Heart right ventricle (tissue), 16 donors: ENCODE data around the gene DNAJB14. TPM values are rescaled to one million over a fixed set of nuclear protein-coding genes. Genes with fewer than 3 reads are reported as not detected.

Experiments
- ATAC-seq, 8 donors: fragments of 200-7000 bp; cut with Tn5 transposase; one replicate each; pipeline ENCODE4 v1.9.1; 2020; ENCODE audit warnings: mild to moderate bottlenecking in 8 of 8, moderate library complexity in 8 of 8, moderate number of reproducible peaks in 1 of 8
- DNase-seq, 2 donors: peaks; one replicate each; pipeline ENCODE4 v3.0.0-alpha.2; 2020
- H3K27ac ChIP-seq, 10 donors: fragments of 200-600 bp; sonication (generic) in 2 of 10; one replicate each; pipeline versions ENCODE4 v1.5.0 to v1.8.0; 2020 to 2022; ENCODE audit warnings: mild to moderate bottlenecking in 3 of 10
- H3K27me3 ChIP-seq, 7 donors: fragments of 200-600 bp; one replicate each; pipeline ENCODE4 v1.8.0; 2021 to 2022; ENCODE audit warnings: mild to moderate bottlenecking in 2 of 7
- H3K36me3 ChIP-seq, 9 donors: fragments of 200-600 bp; sonication (generic) in 1 of 9; one replicate each; pipeline versions ENCODE4 v1.5.0 to v1.8.0; 2020 to 2022; ENCODE audit warnings: mild to moderate bottlenecking in 2 of 9
- H3K4me1 ChIP-seq, 9 donors: fragments of 200-600 bp; sonication (generic) in 1 of 9; one replicate each; pipeline versions ENCODE4 v1.5.0 to v1.8.0; 2020 to 2022; ENCODE audit warnings: mild to moderate bottlenecking in 4 of 9
- H3K4me3 ChIP-seq, 10 donors: fragments of 200-600 bp; sonication (generic) in 2 of 10; one replicate each; pipeline versions ENCODE4 v1.5.0 to v1.8.0; 2020 to 2022; ENCODE audit warnings: mild to moderate bottlenecking in 7 of 10, moderate library complexity in 2 of 10
- H3K9me3 ChIP-seq, 11 donors: fragments of 200-600 bp in 10 of 11; sonication (generic) in 2 of 11; one replicate each; pipeline versions ENCODE4 v1.5.0 to v1.8.0; 2013 to 2022; ENCODE audit warnings: mild to moderate bottlenecking in 2 of 11, control low read depth in 1 of 11, moderate library complexity in 1 of 11
- WGBS, 2 donors: extraction: QIAGEN DNeasy Blood & Tissue Kit; methylation state at CpG; one replicate each; pipeline ENCODE4 v1.1.7; 2013; ENCODE audit warnings: inconsistent platforms in 1 of 2; 5-methylcytosine and 5-hydroxymethylcytosine counted together
- intact Hi-C, 10 donors: fragments of 100-400 bp; cut with DNase I; formaldehyde crosslinking; loops; one replicate each; pipeline versions ENCODE4 v1.11.1 to v1.14.2; 2022
- polyA plus RNA-seq, 2 donors: library from polyadenylated mRNA; stranded (reverse); fragments of 200-250 nt; gene quantifications; one replicate each; pipeline ENCODE4 v1.2.3, GENCODE V29; 2013
- total RNA-seq, 10 donors: library from RNA; stranded (reverse); fragmentation: NEBNext Ultra II Directional in 3 of 10; extraction: Animal tissue kit (Norgen Biotek cat#: 25700) in 3 of 10; gene quantifications; one replicate each; pipeline versions ENCODE4 v1.2.1 to v1.2.4, GENCODE V29; 2021 to 2023
- TF ChIP-seq, protein P1 (sequence below), 9 donors: fragments of 200-600 bp; sonication (generic) in 2 of 9; IDR thresholded peaks; one replicate each; pipeline versions ENCODE4 v1.5.0 to v1.8.0; 2021 to 2022; ENCODE audit warnings: antibody characterized with exemption in 9 of 9, mild to moderate bottlenecking in 5 of 9, moderate library complexity in 1 of 9
- donor health status: Arrhythmogenic right ventricular cardiomyopathy.
- donor health status: ischemic (EF 13 %, LVEDD 7.1; RV severe dilation, severe dysfunction).
- donor health status: healthy with polysubstance abuse.
- donor health status: DM: no; HTN: yes; CAD: no.
- donor health status: DM: no; HTN: no; CAD: no.
- donor health status: ischemic (EF 25% LVEDD 6.9; RV normal size, moderate dysfunction).
- donor health status: ischemic (EF 25% LVEDD 5.7; RV mildly dilated, moderate dysfunction).
- donor health status: healthy.
- donor health status: DM: yes; HTN: yes; CAD: no.
- donor health status: Ischemic cardiomyopathy.
- donor health status: ischemic (EF 35%, LVEDD 5.7; RV mildly dilated, moderate dysfunction).
- donor health status: nonischemic (EF 11% LVEDD 7.7; RV severe dilation, severe dysfunction).
- donor health status: DM: yes; HTN: yes; CAD: no.
- donor health status: PGD.
- donor health status: ischemic (EF 29% LVEDD 5.4; RV normal size, mild dysfunction).
- donor health status: nonischemic (EF 23%, LVEDD 6.1; RV moderate dilation, normal function).

Gene DNAJB14
- total and polyA plus RNA-seq, 12 donors = 4.7 to 25.9 (median 19.6) TPM

DNA sequence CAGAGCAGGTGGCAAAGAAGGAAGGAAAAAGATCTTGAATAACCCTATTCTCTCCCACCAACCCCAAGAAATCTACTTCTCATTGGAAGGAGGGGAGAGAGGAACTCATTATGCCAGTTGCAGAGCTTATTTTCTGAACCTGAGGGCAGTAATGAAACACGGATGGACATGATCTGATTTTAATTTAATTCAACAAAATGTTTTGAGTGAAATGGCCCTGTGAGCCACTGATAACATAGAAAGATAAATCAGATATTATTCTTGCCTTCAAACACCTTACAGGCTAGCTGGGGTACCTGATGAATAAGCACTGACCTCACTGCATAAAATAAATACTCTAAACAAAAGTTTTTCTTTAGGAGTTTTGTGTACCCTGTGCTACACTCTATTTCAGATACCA, 99.5 kb downstream of the DNAJB14 start:
- H3K36me3 ChIP-seq = peaks cover 0 to 7% (median 0%) of the 10 kb centered on the region in 9 donors
- peaks cover 0 to 45% (median 0%) of the 10 kb centered on the region in 9 donors for H3K4me1 ChIP-seq
- no peaks in the 10 kb centered on the region for H3K9me3 ChIP-seq
- H3K27me3 ChIP-seq = no peaks in the 10 kb centered on the region
- 63 to 74% methylated on average over 1 of the region's 1 CpG for WGBS, 2 donors
- peak overlapping the region in 1 of 10 donors; percentile 49 for H3K27ac ChIP-seq
- intact Hi-C loops = no loop called here
- no peak for DNase-seq
- H3K4me3 ChIP-seq = no peak overlapping the region
- ATAC-seq = no peak
- TF ChIP-seq, protein P1, sequence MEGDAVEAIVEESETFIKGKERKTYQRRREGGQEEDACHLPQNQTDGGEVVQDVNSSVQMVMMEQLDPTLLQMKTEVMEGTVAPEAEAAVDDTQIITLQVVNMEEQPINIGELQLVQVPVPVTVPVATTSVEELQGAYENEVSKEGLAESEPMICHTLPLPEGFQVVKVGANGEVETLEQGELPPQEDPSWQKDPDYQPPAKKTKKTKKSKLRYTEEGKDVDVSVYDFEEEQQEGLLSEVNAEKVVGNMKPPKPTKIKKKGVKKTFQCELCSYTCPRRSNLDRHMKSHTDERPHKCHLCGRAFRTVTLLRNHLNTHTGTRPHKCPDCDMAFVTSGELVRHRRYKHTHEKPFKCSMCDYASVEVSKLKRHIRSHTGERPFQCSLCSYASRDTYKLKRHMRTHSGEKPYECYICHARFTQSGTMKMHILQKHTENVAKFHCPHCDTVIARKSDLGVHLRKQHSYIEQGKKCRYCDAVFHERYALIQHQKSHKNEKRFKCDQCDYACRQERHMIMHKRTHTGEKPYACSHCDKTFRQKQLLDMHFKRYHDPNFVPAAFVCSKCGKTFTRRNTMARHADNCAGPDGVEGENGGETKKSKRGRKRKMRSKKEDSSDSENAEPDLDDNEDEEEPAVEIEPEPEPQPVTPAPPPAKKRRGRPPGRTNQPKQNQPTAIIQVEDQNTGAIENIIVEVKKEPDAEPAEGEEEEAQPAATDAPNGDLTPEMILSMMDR (IDR thresholded peaks at IDR 0.05) = no peak

Other genes with a start within 250 kb of the DNAJB14 start
- 1 to 10 TPM in 2 of 10 donors, under 1 TPM in 7, not detected in 1; 0.16 to 5.4 (median 0.72) TPM for gene DAPP1, start 129.8 kb downstream of the DNAJB14 start, total RNA-seq
- under 1 TPM; 0.16 to 0.22 TPM for gene DAPP1, start 129.8 kb downstream of the DNAJB14 start, polyA plus RNA-seq
- 10 to 100 TPM; 31.2 to 37.4 (median 35.5) TPM for gene LAMTOR3, start 52.2 kb downstream of the DNAJB14 start, total RNA-seq
- 10 to 100 TPM; 29.0 to 29.4 TPM for gene LAMTOR3, start 52.2 kb downstream of the DNAJB14 start, polyA plus RNA-seq
- 100 to 1,000 TPM in 1 of 10 donors, 10 to 100 TPM in 9; 37.1 to 106 (median 49.4) TPM for gene H2AZ1, start 3.7 kb upstream of the DNAJB14 start, total RNA-seq
- gene H2AZ1, start 3.7 kb upstream of the DNAJB14 start, polyA plus RNA-seq = 100 to 1,000 TPM in 1 of 2 donors, 10 to 100 TPM in 1; 34.8 to 211 TPM
- 1 to 10 TPM in 4 of 10 donors, under 1 TPM in 6; 0.14 to 2.1 (median 0.65) TPM for gene DDIT4L, start 243.8 kb upstream of the DNAJB14 start, total RNA-seq
- gene DDIT4L, start 243.8 kb upstream of the DNAJB14 start, polyA plus RNA-seq = under 1 TPM; 0.49 to 0.59 TPM